ENCODE results near the gene CCDC174. TPM values are rescaled to one million over a fixed set of nuclear protein-coding genes. Genes with fewer than 3 reads are reported as not detected.

CCDC174 gene
- total RNA-seq, 2 donors from 2014 or later: 12.0 to 13.0 TPM

Other genes starting within 250 kb of the CCDC174 start
- 100 to 1,000 TPM in 1 of 2 donors, 10 to 100 TPM in 1; 24.4 to 180 TPM for gene SLC6A6, start 249.2 kb upstream of the CCDC174 start, total RNA-seq
- 10 to 100 TPM; 18.2 to 19.8 TPM for gene GRIP2, start 111.4 kb upstream of the CCDC174 start, total RNA-seq
- gene C3orf20, start 23.4 kb downstream of the CCDC174 start, total RNA-seq: under 1 TPM in 1 of 2 donors, not detected in 1; 0.10 TPM
- 10 to 100 TPM; 19.3 to 28.7 TPM for gene FGD5, start 167.2 kb downstream of the CCDC174 start, total RNA-seq

Measured in left cardiac atrium (tissue), 2 donors.